T-helper 1 cell treated with Interleukin-12 subunit alpha and Interleukin-12 subunit beta and Interleukin-4 antibody, amounts not matched to agents 30 μg/mL and 1 μg/mL, for 36 hours (primary cell): Measurements from ENCODE around the gene EGFLAM.
"Not testable (repeated sequence)": the region's sequence is repeated elsewhere in the genome, so short reads cannot be mapped to it uniquely, and the experiment has no call there.

Source experiments
- H3K27ac Mint-ChIP-seq: one replicate; pipeline ENCODE4 v1.8.0; 2021; ENCODE audit warnings: mild to moderate bottlenecking, mixed read lengths
- H3K27me3 Mint-ChIP-seq: one replicate; pipeline ENCODE4 v1.8.0; 2021; ENCODE audit warnings: low read depth, mixed read lengths
- H3K36me3 Mint-ChIP-seq: one replicate; pipeline ENCODE4 v1.8.0; 2021; ENCODE audit warnings: low read depth, mixed read lengths
- H3K4me1 Mint-ChIP-seq: one replicate; pipeline ENCODE4 v1.8.0; 2021; ENCODE audit warnings: low read depth, mixed read lengths
- H3K4me3 Mint-ChIP-seq: one replicate; pipeline ENCODE4 v1.8.0; 2021; ENCODE audit warnings: mild to moderate bottlenecking, moderate library complexity, mixed read lengths
- H3K9me3 Mint-ChIP-seq: one replicate; pipeline ENCODE4 v1.8.0; 2021; ENCODE audit warnings: mixed read lengths

Gene EGFLAM

DNA sequence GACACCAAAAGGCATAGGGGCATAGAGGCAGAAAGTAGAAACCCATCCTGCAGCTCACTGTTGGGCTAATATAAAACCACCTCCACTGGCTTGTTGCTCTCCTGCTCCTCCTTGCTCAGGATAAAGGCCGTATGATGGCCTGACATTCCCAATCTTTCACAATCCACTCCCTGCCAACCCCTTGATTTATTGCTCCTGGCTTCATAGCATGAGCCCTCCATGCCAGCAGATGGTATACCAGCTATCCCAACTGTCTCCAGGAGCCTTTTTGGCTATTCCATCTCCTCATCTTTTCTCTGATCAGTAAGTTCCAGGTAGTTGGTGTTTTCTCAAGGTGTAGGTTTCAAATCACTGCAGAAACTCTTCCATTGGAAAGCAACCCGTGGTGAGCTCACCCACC lies 128.8 kb downstream of the EGFLAM start:
- Mint-ChIP-seq H3K4me1 (no peaks in the 10 kb centered on the region), H3K36me3 (no peaks in the 10 kb centered on the region), H3K4me3 (no peak overlapping the region), H3K9me3 (no peaks in the 10 kb centered on the region), H3K27me3 (no peaks in the 10 kb centered on the region), H3K27ac (no peak overlapping the region)

DNA sequence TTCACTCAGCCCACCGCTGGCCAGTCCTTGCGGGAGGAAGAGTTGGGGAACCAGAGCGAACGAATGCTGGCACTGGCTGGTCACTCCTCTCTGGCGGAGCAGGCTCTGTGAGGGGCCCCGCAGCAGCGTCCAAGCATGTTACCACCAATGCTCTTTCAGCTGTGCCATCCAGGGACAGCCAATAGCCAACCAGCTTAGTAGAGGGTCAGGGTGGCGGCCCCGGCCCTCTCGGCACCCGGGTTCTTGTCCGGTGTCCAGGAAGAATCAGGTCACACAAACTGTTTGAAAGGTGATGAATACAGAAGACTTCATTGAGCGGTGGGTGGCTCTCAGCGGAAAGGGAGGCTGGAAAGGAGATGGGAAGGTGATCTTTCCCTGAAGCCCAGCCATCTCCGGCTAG lies 135.3 kb downstream of the EGFLAM start:
- Mint-ChIP-seq H3K36me3 (no peaks in the 10 kb centered on the region), H3K4me3 (no peak overlapping the region), H3K9me3 (no peaks in the 10 kb centered on the region), H3K27me3 (peaks cover 7% of the 10 kb centered on the region), H3K27ac (no peak overlapping the region), H3K4me1 (no peaks in the 10 kb centered on the region)

DNA sequence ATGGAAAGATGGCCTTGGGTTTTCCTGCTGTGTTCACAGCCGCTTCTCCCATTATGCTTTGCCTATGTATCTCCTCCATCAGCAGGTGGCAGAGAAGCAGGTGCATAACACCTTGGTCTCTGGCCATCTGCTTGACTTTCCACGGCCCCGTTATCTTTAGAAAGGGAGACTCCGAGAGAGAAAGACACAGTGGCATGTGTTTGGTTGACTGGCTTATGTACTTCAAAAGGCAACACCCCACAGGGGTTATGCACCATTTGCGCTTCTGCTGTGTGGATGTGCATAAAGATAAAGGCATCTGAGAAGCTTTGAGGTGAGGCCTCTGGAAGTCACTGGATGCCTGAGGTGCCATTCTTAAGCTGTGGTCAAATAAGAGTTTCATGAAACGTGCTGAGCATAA lies 138.4 kb downstream of the EGFLAM start:
- Mint-ChIP-seq H3K9me3 (no peaks in the 10 kb centered on the region), H3K4me1 (no peaks in the 10 kb centered on the region), H3K27ac (no peak overlapping the region), H3K27me3 (peaks cover 21% of the 10 kb centered on the region), H3K4me3 (no peak overlapping the region), H3K36me3 (no peaks in the 10 kb centered on the region)

DNA sequence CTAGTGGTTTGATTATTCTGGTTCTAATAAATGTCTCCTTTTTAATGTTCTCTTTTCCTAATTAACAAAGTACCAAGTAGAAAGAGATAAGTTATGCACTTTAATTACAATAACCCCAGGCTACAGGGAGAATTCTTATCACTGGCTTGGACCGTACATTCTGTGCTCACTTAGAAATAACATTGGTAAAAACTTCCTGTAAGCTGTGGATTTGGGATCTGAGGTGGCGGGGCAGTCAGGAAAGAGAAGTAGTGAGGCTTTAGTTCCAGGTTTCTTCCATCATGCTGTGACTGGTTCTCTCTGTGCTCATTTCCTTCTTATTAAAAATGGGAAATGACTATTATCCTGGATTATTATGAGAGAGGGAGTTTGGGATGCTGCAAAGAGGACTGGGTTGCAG lies 142.0 kb downstream of the EGFLAM start:
- no peaks in the 10 kb centered on the region for H3K4me1 Mint-ChIP-seq
- peaks cover 33% of the 10 kb centered on the region for H3K27me3 Mint-ChIP-seq
- H3K27ac Mint-ChIP-seq = no peak overlapping the region
- no peaks in the 10 kb centered on the region for H3K36me3 Mint-ChIP-seq
- no peak overlapping the region for H3K4me3 Mint-ChIP-seq
- no peaks in the 10 kb centered on the region for H3K9me3 Mint-ChIP-seq

DNA sequence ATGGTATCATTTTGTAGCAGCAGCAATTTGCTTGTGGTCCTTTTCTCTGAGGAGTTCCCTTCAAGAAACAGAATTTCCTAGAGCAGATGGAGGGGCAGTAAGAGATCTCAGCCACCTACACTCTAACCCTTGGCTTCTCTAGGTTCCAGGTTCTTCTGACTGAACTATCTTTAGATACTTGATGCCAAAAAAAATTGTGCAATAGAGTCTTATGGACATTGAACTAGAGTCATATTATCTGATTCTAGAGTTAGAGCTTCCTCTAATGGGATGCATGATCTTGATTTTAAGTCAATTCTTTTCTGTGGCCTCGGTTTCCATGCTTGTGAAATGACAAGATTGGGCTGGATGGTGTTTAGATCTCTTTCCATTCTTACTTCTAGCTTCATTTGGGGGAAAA lies 142.8 kb downstream of the EGFLAM start:
- Mint-ChIP-seq H3K9me3 (no peaks in the 10 kb centered on the region), H3K27me3 (peaks cover 33% of the 10 kb centered on the region), H3K4me3 (no peak overlapping the region), H3K27ac (no peak overlapping the region), H3K4me1 (no peaks in the 10 kb centered on the region), H3K36me3 (no peaks in the 10 kb centered on the region)

DNA sequence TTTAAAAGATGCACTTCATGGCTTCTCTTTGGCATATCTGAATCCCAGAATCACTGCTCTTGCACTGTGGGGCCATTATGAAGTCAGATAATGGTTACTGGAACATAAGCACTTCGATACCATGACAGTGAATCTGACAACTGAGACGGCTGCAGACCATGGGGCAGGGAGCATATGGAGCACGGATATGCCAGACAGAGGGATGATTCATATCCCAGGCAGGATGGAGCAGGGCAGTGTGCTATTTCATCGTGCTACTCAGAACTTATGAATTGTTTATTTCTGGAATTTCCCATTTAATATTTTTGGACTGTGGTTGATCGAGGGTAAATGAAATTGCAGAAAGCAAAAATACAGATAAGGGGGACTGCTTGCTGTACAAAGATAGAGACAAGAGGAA lies 145.0 kb downstream of the EGFLAM start:
- Mint-ChIP-seq H3K27ac (no peak overlapping the region), H3K27me3 (peaks cover 28% of the 10 kb centered on the region), H3K4me1 (no peaks in the 10 kb centered on the region), H3K4me3 (no peak overlapping the region), H3K9me3 (no peaks in the 10 kb centered on the region), H3K36me3 (no peaks in the 10 kb centered on the region)

DNA sequence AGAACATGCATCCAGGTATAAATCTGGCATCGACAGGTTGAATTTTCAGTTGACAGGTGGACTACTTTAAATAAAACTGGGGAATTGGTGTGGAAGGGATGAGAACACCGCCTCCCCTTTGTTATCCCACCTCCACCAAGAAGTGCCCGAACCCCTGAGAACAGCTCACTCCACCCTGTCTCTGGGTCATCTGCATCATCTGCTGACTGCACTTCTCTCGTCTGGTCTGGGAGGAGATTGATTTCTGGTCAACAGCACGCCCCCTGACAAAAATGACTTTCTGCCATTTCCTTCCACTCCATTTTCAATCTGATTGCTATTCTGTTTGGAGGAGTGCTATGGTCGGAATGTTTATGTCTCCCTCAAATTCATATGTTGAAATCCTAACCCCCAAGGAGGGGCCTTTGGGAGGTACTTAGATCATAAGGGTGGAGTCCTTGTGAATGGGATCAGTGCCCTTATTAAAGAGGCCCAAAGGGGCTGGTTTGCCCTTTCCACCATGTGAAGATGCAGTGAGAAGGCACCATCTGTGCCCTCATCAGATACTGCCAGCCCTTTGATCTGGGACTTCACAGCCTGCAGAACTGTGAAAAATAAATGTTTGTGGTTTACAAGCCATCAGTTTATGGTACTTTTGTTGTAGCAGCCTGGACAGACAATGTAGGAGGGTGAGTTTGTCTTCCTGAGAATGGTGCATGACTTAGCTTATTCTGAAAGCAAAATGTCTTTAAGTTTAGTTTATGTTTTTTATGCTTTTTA lies 145.7 kb downstream of the EGFLAM start:
- no peak overlapping the region for H3K27ac Mint-ChIP-seq
- no peaks in the 10 kb centered on the region for H3K4me1 Mint-ChIP-seq
- H3K27me3 Mint-ChIP-seq = peaks cover 24% of the 10 kb centered on the region
- H3K9me3 Mint-ChIP-seq = no peaks in the 10 kb centered on the region
- no peaks in the 10 kb centered on the region for H3K36me3 Mint-ChIP-seq
- no peak overlapping the region for H3K4me3 Mint-ChIP-seq

DNA sequence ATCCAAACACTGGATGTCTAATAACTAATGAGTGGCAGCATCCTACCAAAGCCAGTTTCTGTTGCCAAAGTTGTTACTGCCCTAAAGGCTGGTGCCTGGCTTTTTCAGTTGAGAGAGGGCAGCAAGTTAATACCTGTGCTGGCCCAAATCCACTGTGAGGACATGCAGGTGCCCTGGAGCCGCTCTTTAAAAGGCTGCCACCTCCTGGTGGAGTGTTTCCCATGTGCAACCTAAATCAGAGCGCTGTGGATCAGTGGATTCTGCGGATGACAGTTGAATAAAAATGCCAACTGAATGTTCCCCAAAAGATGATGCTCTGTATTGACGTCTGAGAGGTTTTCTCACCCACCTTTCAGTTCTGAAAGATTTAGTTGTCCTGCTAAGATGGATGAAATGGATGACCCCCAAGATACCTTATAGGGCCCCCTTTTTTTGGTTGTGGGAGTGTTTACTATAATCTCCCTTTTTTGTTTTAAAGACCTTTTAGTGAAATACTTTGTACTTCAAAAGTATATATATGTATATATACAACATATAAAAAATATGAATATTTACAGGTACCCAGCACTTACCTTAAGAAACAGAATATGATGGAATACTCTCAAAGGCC lies 146.4 kb downstream of the EGFLAM start:
- Mint-ChIP-seq H3K9me3 (no peaks in the 10 kb centered on the region), H3K27ac (no peak overlapping the region), H3K36me3 (no peaks in the 10 kb centered on the region), H3K4me1 (no peaks in the 10 kb centered on the region), H3K4me3 (no peak overlapping the region), H3K27me3 (peaks cover 24% of the 10 kb centered on the region)

DNA sequence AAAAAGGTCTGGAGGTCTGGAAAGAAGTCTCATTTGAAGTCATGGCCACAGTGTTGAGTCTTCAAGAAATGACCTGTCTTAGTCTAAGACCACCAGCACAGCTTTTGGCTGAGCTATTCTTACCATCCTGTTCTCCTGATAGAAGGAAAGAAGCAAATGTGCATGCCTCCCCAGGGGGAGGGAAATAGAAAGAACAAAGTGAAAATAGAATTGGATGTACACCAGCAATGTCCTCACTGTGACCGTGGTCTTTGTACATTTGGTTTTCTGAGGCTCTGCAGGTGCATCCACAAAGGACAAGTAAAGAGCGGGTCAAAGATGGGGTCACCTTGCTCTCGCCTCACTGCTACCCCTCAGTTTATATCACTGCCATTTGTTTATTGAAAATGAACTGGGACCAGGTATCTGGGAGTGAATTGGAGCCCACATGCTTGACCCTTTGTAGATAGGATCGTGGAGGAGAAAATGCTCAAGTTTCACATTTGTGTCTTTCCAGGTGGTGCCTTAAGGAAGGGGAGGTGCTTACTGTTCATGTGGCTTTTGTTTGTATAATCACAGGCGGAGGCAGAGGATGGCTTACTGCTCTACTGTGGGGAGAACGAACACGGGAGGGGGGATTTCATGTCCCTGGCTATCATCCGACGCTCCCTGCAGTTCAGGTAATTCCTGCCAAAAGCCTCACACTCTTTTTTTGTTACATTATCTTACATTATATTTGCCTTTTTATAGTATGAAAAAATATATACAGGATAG lies 150.3 kb downstream of the EGFLAM start:
- Mint-ChIP-seq H3K4me1 (no peaks in the 10 kb centered on the region), H3K9me3 (no peaks in the 10 kb centered on the region), H3K27ac (no peak overlapping the region), H3K4me3 (no peak overlapping the region), H3K36me3 (no peaks in the 10 kb centered on the region), H3K27me3 (peaks cover under 1% of the 10 kb centered on the region)

DNA sequence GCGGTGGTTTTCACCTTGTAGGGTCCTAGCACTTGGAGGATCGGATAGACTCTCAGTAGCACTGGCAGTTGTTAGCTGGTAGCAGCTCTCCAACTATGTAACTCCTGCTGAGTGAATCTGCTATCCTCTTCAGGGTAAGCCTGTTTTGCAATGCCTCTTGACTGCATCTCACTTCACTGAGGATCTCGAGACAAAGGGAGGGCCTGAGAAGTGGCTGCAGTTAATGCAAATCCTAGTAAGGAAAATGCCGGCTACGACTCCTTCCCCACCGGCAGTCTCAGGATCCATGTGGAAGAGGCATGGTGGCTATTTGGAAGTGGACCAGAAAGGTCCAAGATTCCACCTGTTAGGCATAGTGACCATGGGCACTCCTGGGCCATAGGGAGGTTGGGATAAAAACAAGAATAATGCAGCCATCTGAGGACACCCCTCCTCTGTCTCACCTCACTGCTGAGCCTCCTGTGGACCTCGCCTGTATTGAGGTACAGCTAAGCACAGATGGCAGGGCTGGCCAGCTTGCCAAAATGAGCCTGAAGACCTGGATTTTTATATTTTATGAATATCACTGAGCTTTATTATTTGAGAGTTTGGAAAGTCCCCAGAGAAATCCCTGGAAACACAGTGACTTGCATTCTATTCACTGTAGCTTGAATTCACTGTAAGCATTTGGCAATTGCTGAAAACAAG lies 152.1 kb downstream of the EGFLAM start:
- no peak overlapping the region for H3K27ac Mint-ChIP-seq
- no peaks in the 10 kb centered on the region for H3K36me3 Mint-ChIP-seq
- H3K4me3 Mint-ChIP-seq = no peak overlapping the region
- no peaks in the 10 kb centered on the region for H3K9me3 Mint-ChIP-seq
- no peaks in the 10 kb centered on the region for H3K4me1 Mint-ChIP-seq
- H3K27me3 Mint-ChIP-seq = peaks cover 8% of the 10 kb centered on the region

DNA sequence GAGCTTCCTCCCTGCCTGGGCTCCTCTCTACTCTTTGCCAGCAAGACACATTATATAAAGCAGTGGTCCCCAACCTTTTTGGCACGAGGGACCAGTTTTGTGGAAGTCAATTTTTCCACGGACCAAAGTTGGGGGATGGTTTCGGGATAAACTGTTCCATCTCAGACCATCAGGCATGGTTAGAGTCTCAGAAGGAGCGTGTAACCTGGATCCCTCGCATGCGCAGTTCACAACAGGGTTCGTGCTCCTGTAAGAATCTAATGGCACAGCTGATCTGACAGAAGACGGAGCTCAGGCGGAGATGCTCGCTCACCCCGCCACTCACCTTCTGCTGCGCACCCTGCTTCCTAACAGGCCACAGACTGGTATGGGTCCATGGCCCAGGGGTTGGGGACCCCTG lies 155.3 kb downstream of the EGFLAM start:
- H3K36me3 Mint-ChIP-seq = no peaks in the 10 kb centered on the region
- H3K4me1 Mint-ChIP-seq = no peaks in the 10 kb centered on the region
- no peaks in the 10 kb centered on the region for H3K9me3 Mint-ChIP-seq
- peaks cover 12% of the 10 kb centered on the region for H3K27me3 Mint-ChIP-seq
- no peak overlapping the region for H3K27ac Mint-ChIP-seq
- H3K4me3 Mint-ChIP-seq = no peak overlapping the region

DNA sequence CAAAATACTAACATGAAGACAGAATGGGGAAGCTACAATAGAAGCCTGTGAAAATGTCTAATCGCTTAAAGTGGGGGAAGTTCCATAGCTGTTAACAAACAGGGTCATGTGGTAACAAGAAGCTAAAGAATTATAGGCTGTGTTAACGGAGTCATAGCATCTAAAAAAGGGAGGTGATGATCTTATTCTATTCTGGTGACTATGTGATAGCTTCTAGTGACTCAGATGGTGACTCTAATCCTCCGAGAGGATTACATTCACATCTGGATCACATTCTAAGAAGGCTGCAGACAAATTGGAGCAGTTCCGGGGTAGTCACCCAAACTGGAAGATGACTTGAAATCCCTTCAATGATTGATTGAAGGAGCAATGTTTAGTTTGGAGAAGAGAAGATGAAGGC lies 156.0 kb downstream of the EGFLAM start:
- Mint-ChIP-seq H3K27ac (no peak overlapping the region), H3K27me3 (peaks cover 12% of the 10 kb centered on the region), H3K4me3 (no peak overlapping the region), H3K9me3 (no peaks in the 10 kb centered on the region), H3K4me1 (no peaks in the 10 kb centered on the region), H3K36me3 (no peaks in the 10 kb centered on the region)

DNA sequence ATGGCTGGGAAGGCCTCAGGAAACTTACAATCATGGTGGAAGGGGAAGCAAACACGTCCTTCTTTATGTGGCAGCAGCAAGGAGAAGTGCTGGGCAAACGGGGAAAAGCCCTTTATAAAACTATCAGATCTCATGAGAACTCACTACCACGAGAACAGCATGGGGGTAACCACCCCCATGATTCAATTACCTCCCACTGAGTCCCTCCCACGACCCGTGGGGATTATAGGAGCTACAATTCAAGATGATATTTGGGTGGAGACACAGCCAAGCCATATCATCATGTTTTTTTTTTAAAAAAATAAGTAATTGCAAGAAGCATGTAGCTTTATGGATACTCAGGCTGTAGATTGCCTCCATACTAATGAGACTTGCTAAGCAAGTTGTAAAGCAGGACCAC lies 157.4 kb downstream of the EGFLAM start:
- H3K9me3 Mint-ChIP-seq, H3K4me1 Mint-ChIP-seq, H3K27ac Mint-ChIP-seq, H3K4me3 Mint-ChIP-seq, H3K36me3 Mint-ChIP-seq: not testable (repeated sequence)
- peaks cover 16% of the 10 kb centered on the region for H3K27me3 Mint-ChIP-seq

DNA sequence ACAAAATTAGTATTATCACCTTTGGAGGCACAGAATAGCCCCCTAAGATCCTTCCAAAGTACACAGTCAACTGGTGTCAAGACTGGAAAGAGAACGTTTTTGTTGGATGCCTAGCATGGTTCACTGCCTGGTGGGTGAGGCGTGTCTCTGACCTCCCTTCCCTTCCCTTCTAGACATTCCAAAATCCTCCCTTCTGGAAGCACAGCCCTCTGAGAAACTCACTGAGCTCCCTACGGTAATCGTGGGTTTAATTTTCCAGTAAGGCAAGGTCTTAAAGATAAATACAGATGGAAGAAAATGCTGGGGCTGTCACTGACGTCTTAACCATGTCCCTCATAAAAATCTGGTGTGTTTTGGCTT lies 159.3 kb downstream of the EGFLAM start:
- Mint-ChIP-seq H3K4me1 (no peaks in the 10 kb centered on the region), H3K27ac (no peak overlapping the region), H3K36me3 (no peaks in the 10 kb centered on the region), H3K9me3 (no peaks in the 10 kb centered on the region), H3K4me3 (no peak overlapping the region), H3K27me3 (peaks cover 26% of the 10 kb centered on the region)

DNA sequence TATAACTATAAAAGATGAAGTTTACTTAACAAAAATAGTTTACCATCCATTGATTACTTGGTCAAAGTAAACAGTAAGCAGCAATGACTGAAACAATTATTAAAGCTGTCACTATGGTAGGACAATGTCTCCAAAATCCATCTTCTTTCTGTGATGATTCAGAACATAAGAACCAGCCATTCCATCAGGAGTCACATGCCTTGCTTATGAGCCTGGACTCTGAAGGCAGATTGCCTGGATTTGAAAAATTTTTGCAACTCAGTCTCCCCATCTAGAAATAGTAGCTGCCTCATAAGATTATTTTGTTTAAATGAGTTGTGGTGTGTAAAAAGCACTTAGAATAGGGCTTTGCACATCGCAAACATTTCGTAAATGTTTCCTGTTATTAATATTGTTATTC lies 161.9 kb downstream of the EGFLAM start:
- peaks cover 25% of the 10 kb centered on the region for H3K27me3 Mint-ChIP-seq
- H3K9me3 Mint-ChIP-seq = no peaks in the 10 kb centered on the region
- no peak overlapping the region for H3K4me3 Mint-ChIP-seq
- no peaks in the 10 kb centered on the region for H3K36me3 Mint-ChIP-seq
- no peak overlapping the region for H3K27ac Mint-ChIP-seq
- no peaks in the 10 kb centered on the region for H3K4me1 Mint-ChIP-seq
